HG03354 (cell line): ENCODE results near the gene KCND3.

ENCODE experiments used
- ATAC-seq: cut with Tn5 transposase; IDR thresholded peaks from one replicate; pipeline ENCODE4 v1.9.1; 2021; ENCODE audit warnings: mild to moderate bottlenecking; ENCODE audit not compliant: unreplicated experiment, poor library complexity, severe bottlenecking

Gene KCND3

GRCh38 chr1:111738436-111739193 is 250.9 kb downstream of the KCND3 start:
- peak; percentile 49 for ATAC-seq

- ATAC-seq = no peak
These were observed 251.4 kb downstream of the KCND3 start for GRCh38 chr1:111738133-111738435.

- ATAC-seq = no peak
These were observed 252.0 kb downstream of the KCND3 start for GRCh38 chr1:111737216-111738132.

GRCh38 chr1:111736548-111737215 is 252.8 kb downstream of the KCND3 start:
- no peak for ATAC-seq

- no peak for ATAC-seq
These were observed 253.5 kb downstream of the KCND3 start for GRCh38 chr1:111735858-111736544.

- no peak for ATAC-seq
These were observed 254.1 kb downstream of the KCND3 start for GRCh38 chr1:111735321-111735720.

GRCh38 chr1:111734856-111735255 is 254.6 kb downstream of the KCND3 start:
- no peak for ATAC-seq

- ATAC-seq = no peak
These were observed 255.0 kb downstream of the KCND3 start for GRCh38 chr1:111734426-111734825.

- no peak for ATAC-seq
These were observed 255.5 kb downstream of the KCND3 start for GRCh38 chr1:111733992-111734341.

GRCh38 chr1:111733183-111733991 is 256.1 kb downstream of the KCND3 start:
- ATAC-seq = no peak

GRCh38 chr1:111732718-111733117 is 256.8 kb downstream of the KCND3 start:
- ATAC-seq = no peak

- ATAC-seq = no peak
These were observed 257.5 kb downstream of the KCND3 start for GRCh38 chr1:111731956-111732355.

GRCh38 chr1:111730706-111731105 is 258.8 kb downstream of the KCND3 start:
- ATAC-seq = no peak

- ATAC-seq = no peak
These were observed 259.4 kb downstream of the KCND3 start for GRCh38 chr1:111729946-111730681.

GRCh38 chr1:111729271-111729921 is 260.1 kb downstream of the KCND3 start:
- no peak for ATAC-seq

GRCh38 chr1:111727056-111727455 is 262.4 kb downstream of the KCND3 start:
- ATAC-seq = no peak

- no peak for ATAC-seq
These were observed 264.3 kb downstream of the KCND3 start for GRCh38 chr1:111725192-111725591.

- no peak for ATAC-seq
These were observed 265.6 kb downstream of the KCND3 start for GRCh38 chr1:111723871-111724270.
